ENCODE results near the gene CD38. TPM values are rescaled to one million over a fixed set of nuclear protein-coding genes. Genes with fewer than 3 reads are reported as not detected.

CD38 gene
- total and polyA plus RNA-seq, 2 of the 13 experiments (the other 11 are each of a cell fraction or from before 2014, with no cell fraction given) = not detected

DNA sequence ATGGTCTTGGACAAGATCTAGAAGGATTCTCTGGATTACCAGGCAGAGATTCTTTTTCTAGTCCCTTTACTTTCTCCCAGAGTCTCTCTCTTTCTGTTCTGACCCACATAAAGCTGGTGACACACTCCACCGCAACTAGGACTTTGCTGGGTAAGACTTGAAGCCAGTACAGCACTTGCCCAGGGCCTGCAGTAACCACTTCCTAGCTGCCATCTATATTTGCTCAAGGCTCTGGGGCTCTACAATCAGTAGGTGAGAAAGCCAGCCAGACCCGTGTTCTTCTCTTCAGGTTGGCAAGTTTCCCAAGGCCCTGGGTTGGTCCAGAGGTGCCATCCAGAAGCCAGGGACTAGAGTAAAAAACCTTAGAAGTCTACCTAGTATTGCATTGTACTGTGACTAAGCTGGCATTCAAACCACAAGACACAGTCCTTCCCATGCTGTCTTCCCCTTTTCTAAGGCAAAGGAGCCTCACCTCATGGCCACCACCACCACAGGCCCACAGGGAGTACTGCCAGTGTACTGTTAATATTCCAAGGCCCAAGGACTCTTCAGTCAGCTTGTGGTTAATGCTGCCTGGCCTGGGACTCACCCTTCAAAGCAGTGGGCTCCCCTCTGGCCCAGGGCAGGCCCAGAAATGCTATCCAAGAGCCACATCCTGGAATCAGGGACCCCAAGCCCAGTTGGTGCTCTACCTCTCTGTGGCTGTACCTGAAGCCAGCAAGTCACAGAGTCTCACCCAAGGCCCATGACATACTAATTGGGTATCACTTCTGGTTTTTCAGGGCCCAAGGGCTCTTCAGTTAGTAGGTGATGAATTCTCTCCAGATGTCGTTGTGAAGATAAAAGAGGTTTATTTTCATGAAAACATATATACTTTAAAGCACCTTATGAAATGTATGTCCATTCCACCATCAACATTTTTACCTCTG lies 54.7 kb downstream of the CD38 start:
- BruUV-seq (replicated peaks) = no TSS peak
- no peaks in the 10 kb centered on the region for H3K36me3 ChIP-seq (replicated peaks in 1 of 2; ENCODE audit: control insufficient read depth in 1 of 2, insufficient read depth in 2 of 2, low read length in 2 of 2)
- no peaks in the 10 kb centered on the region for H3K9me3 ChIP-seq (ENCODE audit: low read length)
- DNase-seq (ENCODE audit: low spot score) = no peak
- H2AFZ ChIP-seq (ENCODE audit: low read length) = no peak overlapping the region
- no peaks in the 10 kb centered on the region for H3K4me1 ChIP-seq (ENCODE audit: insufficient read depth, low read length)
- H3K4me3 ChIP-seq (replicated peaks in 1 of 3; ENCODE audit: insufficient read depth in 1 of 3, low read depth in 2 of 3, low read length in 3 of 3) = no peak overlapping the region
- in situ Hi-C loops (cut with HindIII; ENCODE audit: extremely low pct_ligation_motif_present, low pct_unique_long_range_greater_than_20kb) (no loop called here), intact Hi-C loops (cut with micrococcal nuclease; ENCODE audit: unreplicated experiment) (no loop called here)
- H3K9ac ChIP-seq (ENCODE audit: insufficient read depth, low read depth, low read length) = no peak overlapping the region
- POLR2A ChIA-PET = no interaction called here
- CTCF ChIA-PET (ENCODE audit: low intra/inter-chr PET ratio, low total read pairs) = no interaction called here
- H3K4me2 ChIP-seq (ENCODE audit: low read depth, low read length) = no peak overlapping the region
- no peaks in the 10 kb centered on the region for H3K27me3 ChIP-seq (ENCODE audit: control insufficient read depth in 1 of 2, insufficient read depth in 2 of 2, low read length in 2 of 2)
- no peaks in the 10 kb centered on the region for H4K20me1 ChIP-seq (ENCODE audit: insufficient read depth, low read length)
- H3K27ac ChIP-seq (ENCODE audit: extremely low read length, insufficient read depth, low read length) = no peak overlapping the region
- 31% methylated on average over 3 of the region's 3 CpGs for WGBS (ENCODE audit: low lambda C conversion rate)
- no peak for ATAC-seq
- no peaks in the 10 kb centered on the region for H3K79me2 ChIP-seq (ENCODE audit: insufficient read depth, low read length)
- FAIRE-seq = no peak
- TF ChIP-seq RFX1 (IDR thresholded peaks at IDR 0.05) (no peak), RFXANK (CRISPR knock-in tag; IDR thresholded peaks at IDR 0.05) (no peak), NR1H2 (CRISPR knock-in tag; IDR thresholded peaks at IDR 0.05; ENCODE audit: borderline replicate concordance, low read depth) (no peak), CHD4 (IDR thresholded peaks at IDR 0.05; ENCODE audit: borderline replicate concordance, low read length) (no peak), ZNF782 (CRISPR knock-in tag; IDR thresholded peaks at IDR 0.05; ENCODE audit: borderline replicate concordance) (no peak), ZBTB42 (CRISPR knock-in tag; IDR thresholded peaks at IDR 0.05) (no peak), ZFP36 (IDR thresholded peaks at IDR 0.05; ENCODE audit: borderline replicate concordance, low read depth, low read length, partially characterized antibody) (no peak), ZNF558 (CRISPR knock-in tag; IDR thresholded peaks at IDR 0.05; ENCODE audit: borderline replicate concordance) (no peak), THAP8 (CRISPR knock-in tag; IDR thresholded peaks at IDR 0.05; ENCODE audit: borderline replicate concordance) (no peak), FOXK2 (IDR thresholded peaks at IDR 0.05) (no peak), ZNF878 (CRISPR knock-in tag; IDR thresholded peaks at IDR 0.05) (no peak), ZNF17 (CRISPR knock-in tag; IDR thresholded peaks at IDR 0.05) (no peak), ZNF484 (CRISPR knock-in tag; IDR thresholded peaks at IDR 0.05; ENCODE audit: borderline replicate concordance, low read depth) (no peak), ZNF629 (CRISPR knock-in tag; conservative IDR thresholded peaks at IDR 0.05) (no peak), NFYB (CRISPR knock-in tag; IDR thresholded peaks at IDR 0.05) (no peak), ZNF572 (CRISPR knock-in tag; IDR thresholded peaks at IDR 0.05) (no peak), JUNB (CRISPR knock-in tag; IDR thresholded peaks at IDR 0.05; ENCODE audit: borderline replicate concordance) (no peak)
- TF ChIP-seq, protein P1, sequence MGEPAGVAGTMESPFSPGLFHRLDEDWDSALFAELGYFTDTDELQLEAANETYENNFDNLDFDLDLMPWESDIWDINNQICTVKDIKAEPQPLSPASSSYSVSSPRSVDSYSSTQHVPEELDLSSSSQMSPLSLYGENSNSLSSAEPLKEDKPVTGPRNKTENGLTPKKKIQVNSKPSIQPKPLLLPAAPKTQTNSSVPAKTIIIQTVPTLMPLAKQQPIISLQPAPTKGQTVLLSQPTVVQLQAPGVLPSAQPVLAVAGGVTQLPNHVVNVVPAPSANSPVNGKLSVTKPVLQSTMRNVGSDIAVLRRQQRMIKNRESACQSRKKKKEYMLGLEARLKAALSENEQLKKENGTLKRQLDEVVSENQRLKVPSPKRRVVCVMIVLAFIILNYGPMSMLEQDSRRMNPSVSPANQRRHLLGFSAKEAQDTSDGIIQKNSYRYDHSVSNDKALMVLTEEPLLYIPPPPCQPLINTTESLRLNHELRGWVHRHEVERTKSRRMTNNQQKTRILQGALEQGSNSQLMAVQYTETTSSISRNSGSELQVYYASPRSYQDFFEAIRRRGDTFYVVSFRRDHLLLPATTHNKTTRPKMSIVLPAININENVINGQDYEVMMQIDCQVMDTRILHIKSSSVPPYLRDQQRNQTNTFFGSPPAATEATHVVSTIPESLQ (CRISPR knock-in tag; conservative IDR thresholded peaks at IDR 0.05) = no peak
- TF ChIP-seq, protein P2, sequence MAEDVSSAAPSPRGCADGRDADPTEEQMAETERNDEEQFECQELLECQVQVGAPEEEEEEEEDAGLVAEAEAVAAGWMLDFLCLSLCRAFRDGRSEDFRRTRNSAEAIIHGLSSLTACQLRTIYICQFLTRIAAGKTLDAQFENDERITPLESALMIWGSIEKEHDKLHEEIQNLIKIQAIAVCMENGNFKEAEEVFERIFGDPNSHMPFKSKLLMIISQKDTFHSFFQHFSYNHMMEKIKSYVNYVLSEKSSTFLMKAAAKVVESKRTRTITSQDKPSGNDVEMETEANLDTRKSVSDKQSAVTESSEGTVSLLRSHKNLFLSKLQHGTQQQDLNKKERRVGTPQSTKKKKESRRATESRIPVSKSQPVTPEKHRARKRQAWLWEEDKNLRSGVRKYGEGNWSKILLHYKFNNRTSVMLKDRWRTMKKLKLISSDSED (CRISPR knock-in tag; IDR thresholded peaks at IDR 0.05) = no peak
